ENCODE results near the gene ZNF581.

- TF ChIP-seq POLR2A (IDR thresholded peaks at IDR 0.05) = no peak
- TF ChIP-seq CTCF (IDR thresholded peaks at IDR 0.05) = no peak
Observed at GRCh38 chr19:55649268-55650125, 6.0 kb downstream of the ZNF581 start.

Measured in heart left ventricle (tissue), 13 donors.